ENCODE results near the gene POLR1A. TPM values are rescaled to one million over a fixed set of nuclear protein-coding genes. Genes with fewer than 3 reads are reported as not detected.

The POLR1A gene
- total RNA-seq, 2 donors from 2014 or later: 37.9 to 45.5 TPM

DNA sequence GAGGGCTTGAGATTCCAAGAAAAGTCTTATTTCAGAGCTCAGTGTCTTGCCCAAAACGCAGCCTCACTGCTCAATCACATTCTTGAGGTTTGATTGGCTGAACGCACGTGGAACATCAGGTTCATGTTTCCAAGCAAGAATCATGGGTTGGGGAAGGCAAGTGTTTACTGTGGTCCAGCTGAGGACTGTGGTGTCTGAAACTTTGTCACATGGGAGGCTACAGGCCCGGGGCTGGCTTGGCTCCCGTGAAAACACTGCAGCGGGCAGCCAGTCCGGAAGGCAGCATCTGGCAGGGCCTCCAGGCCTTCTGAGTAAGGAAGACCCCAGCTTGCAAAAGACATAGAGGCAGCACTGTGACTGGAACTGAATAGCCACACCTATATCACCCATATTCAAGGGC is 84.7 kb downstream of the POLR1A start:
- 93% methylated on average over 4 to 7 of the region's 7 CpGs for WGBS, 2 experiments (ENCODE audit: insufficient coverage in 1 of 2, insufficient read length in 1 of 2)
- H3K4me1 Mint-ChIP-seq: no peaks in the 10 kb centered on the region
- no peaks in the 10 kb centered on the region for H3K27me3 ChIP-seq (ENCODE audit: control insufficient read depth, insufficient read depth, low read length, poor library complexity, severe bottlenecking)
- no peaks in the 10 kb centered on the region for H3K9me3 Mint-ChIP-seq
- no peak overlapping the region for H3K9ac ChIP-seq (ENCODE audit: extremely low read depth, low read length, poor library complexity, severe bottlenecking)
- H3K27ac ChIP-seq (ENCODE audit: low read depth, low read length): no peak overlapping the region
- no peaks in the 10 kb centered on the region for H3K9me3 ChIP-seq (ENCODE audit: control insufficient read depth, low read length)
- TF ChIP-seq, protein P1, sequence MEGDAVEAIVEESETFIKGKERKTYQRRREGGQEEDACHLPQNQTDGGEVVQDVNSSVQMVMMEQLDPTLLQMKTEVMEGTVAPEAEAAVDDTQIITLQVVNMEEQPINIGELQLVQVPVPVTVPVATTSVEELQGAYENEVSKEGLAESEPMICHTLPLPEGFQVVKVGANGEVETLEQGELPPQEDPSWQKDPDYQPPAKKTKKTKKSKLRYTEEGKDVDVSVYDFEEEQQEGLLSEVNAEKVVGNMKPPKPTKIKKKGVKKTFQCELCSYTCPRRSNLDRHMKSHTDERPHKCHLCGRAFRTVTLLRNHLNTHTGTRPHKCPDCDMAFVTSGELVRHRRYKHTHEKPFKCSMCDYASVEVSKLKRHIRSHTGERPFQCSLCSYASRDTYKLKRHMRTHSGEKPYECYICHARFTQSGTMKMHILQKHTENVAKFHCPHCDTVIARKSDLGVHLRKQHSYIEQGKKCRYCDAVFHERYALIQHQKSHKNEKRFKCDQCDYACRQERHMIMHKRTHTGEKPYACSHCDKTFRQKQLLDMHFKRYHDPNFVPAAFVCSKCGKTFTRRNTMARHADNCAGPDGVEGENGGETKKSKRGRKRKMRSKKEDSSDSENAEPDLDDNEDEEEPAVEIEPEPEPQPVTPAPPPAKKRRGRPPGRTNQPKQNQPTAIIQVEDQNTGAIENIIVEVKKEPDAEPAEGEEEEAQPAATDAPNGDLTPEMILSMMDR (conservative IDR thresholded peaks at IDR 0.05): no peak
- no peak overlapping the region for H3K27ac Mint-ChIP-seq
- H3K4me3 ChIP-seq (ENCODE audit: low read length): no peak overlapping the region
- peaks cover 20% of the 10 kb centered on the region for H3K36me3 ChIP-seq (ENCODE audit: control insufficient read depth, insufficient read depth, low read length)
- peaks cover 2% of the 10 kb centered on the region for H3K27me3 Mint-ChIP-seq (ENCODE audit: insufficient read depth)
- no peak overlapping the region for H3K4me3 Mint-ChIP-seq
- DNase-seq: no peak
- no peaks in the 10 kb centered on the region for H3K4me1 ChIP-seq (ENCODE audit: control insufficient read depth, insufficient read depth, low read length)
- peaks cover 19% of the 10 kb centered on the region for H3K36me3 Mint-ChIP-seq (ENCODE audit: low read depth)

DNA sequence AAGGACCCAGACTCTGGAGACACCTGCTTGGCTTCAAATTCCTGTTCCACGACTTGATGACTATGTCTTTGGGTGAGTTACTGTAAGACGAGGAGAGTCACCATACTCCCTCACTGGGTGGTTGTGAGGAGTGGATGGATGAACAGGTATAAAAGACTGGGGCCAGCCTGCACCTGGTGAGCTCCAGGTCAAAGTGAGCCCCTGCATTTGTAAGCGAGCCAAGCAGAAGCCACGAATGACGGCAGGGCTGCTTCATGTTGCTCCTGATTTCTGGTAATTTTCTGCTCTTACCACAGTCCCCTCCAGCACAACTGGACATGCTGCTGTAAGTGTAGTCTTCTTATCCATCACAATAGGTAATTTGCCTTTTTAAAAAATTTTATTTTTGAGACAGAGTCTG is 86.6 kb downstream of the POLR1A start:
- H3K27me3 ChIP-seq (ENCODE audit: control insufficient read depth, insufficient read depth, low read length, poor library complexity, severe bottlenecking): no peaks in the 10 kb centered on the region

DNA sequence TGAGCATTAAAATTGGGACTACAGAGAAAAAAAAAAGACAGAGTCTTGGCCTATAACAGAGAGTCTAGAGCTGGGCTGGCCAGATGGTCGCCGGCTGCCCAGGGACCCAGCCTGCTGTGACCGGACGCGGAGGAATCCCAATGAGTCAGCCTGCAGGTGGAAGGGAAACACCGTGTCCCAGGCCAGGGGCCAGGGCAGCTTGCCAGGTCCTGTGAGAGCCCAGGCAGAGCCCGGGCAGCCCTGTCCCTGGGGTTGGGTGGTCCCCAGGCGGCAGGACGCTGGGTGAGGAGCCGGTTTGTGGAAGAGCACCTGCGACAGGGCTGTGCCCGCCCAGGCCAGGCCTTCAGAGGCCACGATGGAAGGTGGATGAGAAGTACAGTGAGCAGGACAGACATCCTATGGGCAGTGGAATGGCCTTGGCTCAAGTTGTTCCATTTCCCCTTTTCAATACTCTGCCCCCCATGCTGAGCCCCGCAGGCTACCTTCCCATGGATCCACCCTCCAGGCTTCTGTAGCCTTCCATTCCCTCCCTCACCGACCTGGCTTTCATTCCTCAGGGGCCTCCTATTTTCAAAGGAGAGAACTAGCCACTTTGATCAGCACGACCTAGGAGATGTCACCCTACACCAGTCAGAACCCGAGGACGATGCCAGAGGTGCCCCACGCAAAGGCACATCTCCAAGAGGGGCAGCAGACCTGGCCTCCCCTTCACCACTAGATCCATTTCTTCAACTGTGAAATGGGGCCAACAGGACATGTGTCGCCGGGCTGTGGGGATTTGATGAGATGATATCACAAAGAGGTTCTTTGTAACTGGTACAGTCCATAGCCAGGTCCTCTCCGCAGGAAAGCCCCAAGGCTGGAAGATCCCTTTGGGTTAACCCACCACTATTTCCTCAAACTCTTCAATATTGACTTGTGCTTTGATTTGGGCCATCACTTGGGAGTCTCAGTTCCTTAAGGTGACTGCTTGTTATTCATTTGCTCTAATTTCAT is 87.5 kb downstream of the POLR1A start:
- 86 to 92% methylated on average over 12 to 22 of the region's 22 CpGs for WGBS, 2 experiments (ENCODE audit: insufficient coverage in 1 of 2, insufficient read length in 1 of 2)

More for the DNA sequence above, 86.6 kb downstream of the POLR1A start:
- no peak overlapping the region for H3K4me3 Mint-ChIP-seq
- Histone ChIP-seq H3K4me3 (ENCODE audit: low read length) (no peak overlapping the region), H3K9me3 (ENCODE audit: control insufficient read depth, low read length) (peaks cover 9% of the 10 kb centered on the region), H3K9ac (ENCODE audit: extremely low read depth, low read length, poor library complexity, severe bottlenecking) (no peak overlapping the region), H3K36me3 (ENCODE audit: control insufficient read depth, insufficient read depth, low read length) (peaks cover 3% of the 10 kb centered on the region), H3K4me1 (ENCODE audit: control insufficient read depth, insufficient read depth, low read length) (no peaks in the 10 kb centered on the region), H3K27ac (ENCODE audit: low read depth, low read length) (no peak overlapping the region)
- TF ChIP-seq, protein P1 (conservative IDR thresholded peaks at IDR 0.05): no peak
- no peak for DNase-seq
- H3K9me3 Mint-ChIP-seq: peaks cover 12% of the 10 kb centered on the region
- H3K27ac Mint-ChIP-seq: no peak overlapping the region
- H3K27me3 Mint-ChIP-seq (ENCODE audit: insufficient read depth): peaks cover 2% of the 10 kb centered on the region
- WGBS, 2 experiments (ENCODE audit: insufficient coverage in 1 of 2, insufficient read length in 1 of 2): 84 to 96% methylated on average over 5 of the region's 5 CpGs
- peaks cover 3% of the 10 kb centered on the region for H3K36me3 Mint-ChIP-seq (ENCODE audit: low read depth)
- H3K4me1 Mint-ChIP-seq: no peaks in the 10 kb centered on the region

More for the DNA sequence above, 87.5 kb downstream of the POLR1A start:
- Histone ChIP-seq H3K9ac (ENCODE audit: extremely low read depth, low read length, poor library complexity, severe bottlenecking) (no peak overlapping the region), H3K4me1 (ENCODE audit: control insufficient read depth, insufficient read depth, low read length) (no peaks in the 10 kb centered on the region), H3K27ac (ENCODE audit: low read depth, low read length) (no peak overlapping the region), H3K27me3 (ENCODE audit: control insufficient read depth, insufficient read depth, low read length, poor library complexity, severe bottlenecking) (no peaks in the 10 kb centered on the region), H3K4me3 (ENCODE audit: low read length) (no peak overlapping the region), H3K9me3 (ENCODE audit: control insufficient read depth, low read length) (peaks cover 9% of the 10 kb centered on the region), H3K36me3 (ENCODE audit: control insufficient read depth, insufficient read depth, low read length) (no peaks in the 10 kb centered on the region)
- no peaks in the 10 kb centered on the region for H3K36me3 Mint-ChIP-seq (ENCODE audit: low read depth)
- TF ChIP-seq, protein P1 (conservative IDR thresholded peaks at IDR 0.05): no peak
- no peak for DNase-seq
- peaks cover 21% of the 10 kb centered on the region for H3K9me3 Mint-ChIP-seq
- no peaks in the 10 kb centered on the region for H3K4me1 Mint-ChIP-seq
- peaks cover 2% of the 10 kb centered on the region for H3K27me3 Mint-ChIP-seq (ENCODE audit: insufficient read depth)
- no peak overlapping the region for H3K27ac Mint-ChIP-seq
- no peak overlapping the region for H3K4me3 Mint-ChIP-seq

Data from endodermal cell (in vitro differentiated cells).